Activated T-cell treated with anti-CD3 and anti-CD28 coated beads for 1 hour (primary cell): ENCODE data around the gene LMAN2L.

Experiments
- DNase-seq: peaks from one replicate; pipeline ENCODE4 v3.0.0-alpha.2; 2020; ENCODE audit warnings: low read depth

Gene LMAN2L

DNA sequence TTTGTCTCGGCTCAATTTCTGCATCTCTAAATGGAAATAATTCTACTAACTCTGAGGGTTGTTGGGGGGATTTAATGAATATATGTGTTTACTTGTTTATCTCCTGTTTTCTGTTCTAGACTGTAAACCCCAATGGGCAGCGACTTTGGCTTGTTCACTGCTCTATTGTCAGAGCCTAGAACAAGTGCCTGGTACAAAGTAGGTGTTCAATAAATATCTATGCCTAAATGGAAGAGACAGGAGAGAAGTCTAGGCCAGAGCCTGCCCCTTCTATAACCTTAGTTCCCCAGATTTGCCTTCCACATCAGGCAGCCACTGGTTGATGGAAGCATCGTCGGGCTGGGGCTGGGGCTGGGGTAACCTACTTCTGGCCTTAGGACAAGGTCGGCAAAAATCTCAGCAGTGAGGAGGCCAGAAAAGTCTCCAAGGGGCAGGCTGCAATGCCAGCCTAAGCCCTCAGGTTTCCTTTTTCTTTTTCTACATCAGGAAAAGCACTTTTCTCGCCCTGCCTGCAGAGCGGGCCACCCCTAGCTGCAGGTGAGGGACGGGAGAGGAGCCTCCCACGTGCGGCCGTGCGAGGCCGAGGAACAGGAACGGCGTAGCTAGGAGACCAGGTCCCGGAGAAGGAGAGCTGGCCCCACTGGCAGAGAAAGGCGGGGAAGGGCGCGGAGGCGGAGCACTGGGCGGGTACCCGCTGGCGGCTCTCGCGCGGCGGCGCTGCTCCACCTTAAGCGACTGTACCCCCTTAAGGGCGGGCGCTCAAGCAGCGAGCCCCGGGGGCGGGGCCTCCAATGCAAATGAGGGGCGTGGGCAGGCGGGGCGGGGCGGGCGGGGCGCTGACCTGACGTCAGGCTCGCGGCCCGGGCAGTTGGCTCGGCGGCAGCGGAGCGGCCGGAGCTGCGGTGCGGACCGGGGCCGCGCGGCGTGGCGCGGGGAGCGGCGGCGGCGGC lies 20.4 kb upstream of the LMAN2L start, which contains the start of gene CNNM4:
Gene CNNM4, plus strand, starts transcription at position 867 of the 950 bp plus-strand sequence. CDS start 98 bp downstream, outside the sequence.
- DNase-seq = peak; percentile 86

DNA sequence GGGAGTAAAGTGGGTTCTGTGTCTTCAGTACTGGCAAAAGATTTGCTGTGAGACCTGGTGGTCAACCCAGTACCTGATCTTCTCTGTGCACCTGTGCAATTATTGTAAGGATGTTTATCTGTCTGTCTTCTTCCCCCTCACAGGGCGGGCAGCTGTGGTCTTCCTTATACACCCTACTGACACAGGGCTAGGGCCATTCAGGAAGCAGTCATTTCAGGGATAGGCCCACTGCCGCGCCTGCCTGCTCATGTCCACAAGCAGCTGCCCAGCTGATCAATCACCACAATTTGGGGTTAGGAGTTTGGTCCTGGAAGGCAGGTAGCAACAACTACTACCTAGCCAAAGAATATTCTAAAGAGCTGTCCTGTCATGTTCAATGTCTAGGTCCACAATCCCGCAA lies 19.7 kb upstream of the LMAN2L start:
- DNase-seq = no peak

- DNase-seq = no peak
Measured at GRCh38 chr2:96758987-96759386, 19.1 kb upstream of the LMAN2L start.

DNA sequence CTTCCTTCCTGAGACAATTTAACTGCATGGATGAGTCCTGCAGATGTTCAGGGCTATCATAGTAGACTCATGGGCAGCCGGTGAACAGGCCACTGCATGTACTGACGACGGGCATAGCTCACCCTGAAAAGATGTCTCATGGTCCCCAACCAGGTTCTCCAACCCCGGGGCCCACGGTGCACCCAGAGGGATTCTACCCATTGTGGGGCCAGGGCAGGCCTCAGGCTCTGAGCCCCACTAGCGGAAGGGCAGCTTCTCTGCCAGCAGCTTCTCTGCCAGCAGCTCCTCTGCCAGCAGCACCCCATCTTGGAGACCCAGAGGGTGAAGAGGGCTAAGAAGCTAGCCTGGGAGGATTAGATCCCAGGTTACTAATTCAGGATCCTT lies 17.6 kb upstream of the LMAN2L start:
- DNase-seq = no peak

DNA sequence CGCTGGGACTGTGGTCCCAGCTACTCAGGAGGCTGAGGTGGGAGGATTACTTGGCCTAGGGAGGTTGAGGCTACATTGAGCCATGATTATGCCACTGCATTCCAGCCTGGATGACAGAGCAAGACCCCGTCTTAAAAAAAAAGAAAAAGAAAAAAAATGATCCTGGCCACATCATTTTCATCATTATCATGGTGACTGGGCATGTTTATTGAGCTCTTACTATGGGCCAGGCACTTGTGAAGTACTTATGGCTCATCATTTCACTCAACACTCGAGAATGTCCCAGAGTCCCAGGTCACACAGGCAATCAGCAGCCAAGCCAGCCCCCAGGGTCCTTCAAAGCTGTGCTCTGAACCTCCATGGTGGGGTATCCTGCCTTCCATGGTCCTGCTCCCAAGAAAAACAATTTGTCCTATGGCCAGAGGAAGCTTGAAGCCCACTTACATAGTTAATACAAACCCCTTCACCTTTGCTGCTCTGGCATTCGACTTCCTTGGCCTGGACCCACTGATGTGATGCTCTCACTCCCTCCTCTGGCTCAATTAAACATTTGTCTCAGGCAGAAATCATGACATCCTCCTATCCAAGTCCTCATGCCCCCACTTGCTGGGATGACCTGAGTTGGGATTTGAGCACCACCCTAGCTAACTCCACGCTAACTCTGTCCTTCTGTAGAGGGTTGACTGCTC lies 17.1 kb upstream of the LMAN2L start:
- no peak for DNase-seq

DNA sequence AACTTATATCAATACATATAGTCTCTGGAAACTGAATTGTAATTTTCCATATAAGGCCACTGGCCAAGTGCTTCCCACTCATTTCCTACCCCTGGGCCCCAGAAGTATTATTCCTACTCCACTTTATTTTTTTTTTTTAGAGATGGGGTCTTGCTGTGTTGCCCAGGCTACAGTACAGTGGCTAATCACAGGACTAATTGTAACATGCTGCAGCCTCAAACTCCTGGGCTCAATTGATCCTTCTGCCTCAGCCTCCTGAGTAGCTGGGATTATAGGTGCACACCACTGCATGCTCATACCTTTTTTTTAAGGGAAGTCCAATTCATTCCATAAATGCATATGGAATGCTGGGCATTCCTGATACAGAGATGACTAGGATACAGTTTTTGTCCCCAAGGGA lies 14.5 kb upstream of the LMAN2L start:
- DNase-seq = no peak

GRCh38 chr2:96753661-96754282 lies 13.9 kb upstream of the LMAN2L start:
- DNase-seq = no peak

DNA sequence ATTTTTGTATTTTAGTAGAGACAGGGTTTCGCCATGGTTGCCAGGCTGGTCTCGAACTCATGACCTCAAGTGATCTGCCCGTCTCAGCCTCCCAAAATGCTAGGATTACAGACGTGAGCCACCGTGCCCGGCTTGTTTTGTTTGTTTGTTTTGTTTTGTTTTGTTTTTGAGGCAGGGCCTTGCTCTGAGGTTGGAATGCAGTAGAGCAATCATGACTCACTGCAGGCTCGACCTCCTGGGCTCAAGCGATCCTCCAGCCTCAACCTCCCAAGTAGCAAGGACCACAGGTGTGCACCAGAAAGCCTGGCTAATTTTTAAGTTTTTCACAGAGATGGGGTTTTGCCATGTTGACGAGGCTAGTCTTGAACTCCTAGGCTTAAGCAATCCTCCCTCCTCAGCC lies 11.9 kb upstream of the LMAN2L start:
- no peak for DNase-seq

- no peak for DNase-seq
Measured at GRCh38 chr2:96747061-96747617, 7.3 kb upstream of the LMAN2L start.

DNA sequence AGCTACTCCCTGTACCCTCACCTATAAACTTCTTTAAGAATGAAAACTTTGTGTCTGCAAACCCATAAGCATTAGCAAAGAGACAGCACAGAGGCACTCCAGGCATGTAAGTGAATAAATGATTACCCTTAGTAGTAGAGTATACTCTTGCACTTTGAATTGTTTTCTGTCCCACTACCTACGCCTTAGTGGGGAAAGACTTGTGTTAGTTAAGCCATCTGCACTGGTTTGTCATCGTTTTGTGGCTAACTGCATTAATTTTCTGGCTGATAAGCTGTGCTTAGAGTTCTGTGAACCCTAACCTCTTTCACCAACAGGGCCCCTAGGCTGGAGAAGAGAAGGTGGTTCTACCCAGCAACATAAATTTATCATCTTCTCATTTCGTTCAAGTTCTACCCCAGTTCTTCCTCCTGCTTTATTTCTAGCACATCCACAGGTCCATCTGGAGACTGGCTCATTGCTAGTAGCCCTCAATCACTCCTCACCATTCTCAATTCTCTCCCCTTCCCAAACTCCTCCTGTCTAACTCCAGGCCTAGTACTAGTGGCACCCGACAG lies 710 bp downstream of the LMAN2L start:
- DNase-seq = no peak

GRCh38 chr2:96737831-96738230 lies 2.0 kb downstream of the LMAN2L start:
- no peak for DNase-seq

DNA sequence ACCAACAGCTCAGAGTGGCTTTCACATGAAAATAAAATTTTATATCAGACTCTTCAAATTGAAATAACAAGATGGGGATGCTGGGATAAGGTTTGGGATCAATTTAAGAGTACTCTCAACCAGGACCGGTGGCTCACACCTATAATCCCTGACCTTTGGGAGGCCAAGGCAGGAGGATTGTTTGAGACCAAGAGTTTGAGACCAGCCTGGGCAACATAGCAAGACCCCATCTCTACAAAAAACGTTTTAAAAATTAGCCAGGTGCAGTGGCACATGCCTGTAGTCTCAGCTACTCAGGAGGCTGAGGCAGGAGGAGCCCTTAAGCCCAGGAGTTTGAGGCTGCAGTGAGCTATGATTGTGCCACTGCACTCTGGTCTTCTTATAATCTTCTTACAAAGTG lies 2.6 kb downstream of the LMAN2L start:
- DNase-seq = no peak

DNA sequence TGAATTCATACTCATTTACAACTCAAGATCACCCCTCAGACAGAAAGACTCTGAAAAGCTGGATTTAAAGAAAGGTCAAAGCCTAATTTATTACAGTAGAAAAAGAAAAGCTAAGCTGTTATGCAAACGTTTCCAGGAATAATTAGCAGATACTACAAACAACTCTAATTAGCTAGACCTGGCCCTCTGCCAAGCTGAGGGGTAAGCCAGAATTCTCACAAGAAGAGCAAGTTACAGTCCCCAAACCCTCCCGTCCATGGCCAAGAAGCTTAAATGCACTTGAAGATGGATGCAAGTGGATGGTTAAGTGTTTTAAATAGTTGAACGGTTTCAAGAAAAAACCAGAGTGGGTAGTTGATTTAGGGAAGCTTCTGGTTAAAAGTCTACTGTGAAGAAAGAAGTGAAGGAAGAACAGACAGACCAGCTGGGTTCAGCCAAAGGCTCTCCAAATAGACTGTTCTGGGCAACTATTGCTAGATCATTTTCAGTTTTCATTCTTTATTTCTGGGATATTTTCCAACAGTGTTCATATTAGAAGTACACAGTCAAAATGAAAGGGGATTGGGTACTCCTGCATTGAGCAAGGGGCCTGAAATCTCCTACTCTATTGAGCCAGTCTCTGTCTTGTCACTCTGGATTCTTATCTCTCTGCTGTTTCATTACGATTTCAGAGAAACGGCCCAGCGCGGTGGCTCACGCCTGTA lies 4.8 kb downstream of the LMAN2L start:
- no peak for DNase-seq

GRCh38 chr2:96733931-96734330 lies 5.9 kb downstream of the LMAN2L start:
- DNase-seq = no peak

DNA sequence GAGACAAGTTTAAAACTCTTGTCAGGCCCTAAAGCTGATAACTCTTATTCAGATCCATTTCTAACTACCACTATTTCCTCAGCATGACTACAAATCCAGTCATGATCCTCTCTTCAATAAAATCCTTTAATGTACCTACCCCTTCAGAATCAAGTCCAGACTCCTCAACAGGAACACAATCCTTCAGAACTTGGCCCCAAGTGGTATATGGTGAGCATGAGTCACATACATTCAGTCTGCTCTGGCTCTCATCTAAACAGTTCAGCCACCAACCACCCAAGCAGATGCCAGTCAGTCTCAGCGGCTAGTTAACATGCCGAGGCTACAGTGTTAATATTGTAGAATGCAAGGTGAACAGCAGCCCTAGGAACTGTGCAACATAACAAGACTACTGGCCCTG lies 9.7 kb downstream of the LMAN2L start:
- no peak for DNase-seq

DNA sequence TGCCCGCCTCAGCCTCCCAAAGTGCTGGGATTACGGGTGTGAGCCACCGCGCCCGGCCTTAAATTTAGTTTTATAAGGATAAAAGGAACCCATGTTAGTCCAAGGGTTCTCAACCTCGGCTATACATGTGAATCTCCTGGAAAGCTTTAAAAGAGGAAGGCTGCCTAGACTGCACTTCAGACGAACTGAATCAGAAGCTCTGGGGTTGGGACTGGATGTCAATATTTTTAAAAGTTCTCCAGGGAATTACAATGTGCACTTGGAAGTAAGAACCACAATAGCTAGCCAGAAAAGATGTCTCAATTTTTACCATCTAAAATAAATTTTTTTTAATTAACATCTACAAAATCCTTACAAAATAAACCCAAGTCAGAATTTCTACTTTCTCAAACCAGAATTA lies 10.1 kb downstream of the LMAN2L start:
- DNase-seq = no peak

- no peak for DNase-seq
Measured at GRCh38 chr2:96727431-96727830, 12.4 kb downstream of the LMAN2L start.

DNA sequence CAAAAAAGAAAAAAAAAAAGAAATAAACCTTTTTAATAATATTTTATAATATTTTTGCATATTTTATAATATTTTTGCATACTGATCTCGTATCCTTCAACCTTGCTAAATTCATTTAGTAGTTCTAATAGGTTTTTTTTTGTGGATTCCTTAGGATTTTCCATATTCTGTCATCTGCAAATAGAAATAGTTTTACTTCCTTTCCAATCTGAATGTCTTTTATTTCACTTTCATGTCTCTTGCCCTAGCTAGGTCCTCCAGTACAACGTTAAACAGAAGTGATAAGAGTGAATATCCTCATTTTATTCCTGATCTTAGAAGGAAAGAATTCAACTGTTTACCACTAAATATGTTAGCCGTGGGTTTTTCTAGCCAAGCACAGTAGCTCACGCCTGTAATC lies 13.7 kb downstream of the LMAN2L start:
- DNase-seq = no peak

DNA sequence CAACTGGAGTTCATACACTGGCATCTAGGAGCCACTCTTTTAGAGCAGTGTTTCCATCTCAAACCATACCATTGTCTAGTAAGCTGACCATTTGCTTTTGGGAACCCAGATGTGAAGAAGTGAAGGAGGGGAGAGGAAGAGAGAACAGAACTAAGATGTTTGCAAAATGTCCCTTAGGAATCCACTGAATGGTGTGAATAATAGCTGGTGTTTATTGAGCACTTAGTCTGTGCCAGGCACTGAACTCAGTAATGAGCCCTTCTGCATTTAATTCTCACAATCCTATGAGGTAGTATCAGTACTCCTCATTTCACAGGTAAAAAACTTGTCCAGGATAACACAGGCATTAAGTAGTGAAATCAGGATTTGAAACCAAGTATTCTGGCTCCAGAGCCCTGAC lies 23.5 kb downstream of the LMAN2L start:
- no peak for DNase-seq

DNA sequence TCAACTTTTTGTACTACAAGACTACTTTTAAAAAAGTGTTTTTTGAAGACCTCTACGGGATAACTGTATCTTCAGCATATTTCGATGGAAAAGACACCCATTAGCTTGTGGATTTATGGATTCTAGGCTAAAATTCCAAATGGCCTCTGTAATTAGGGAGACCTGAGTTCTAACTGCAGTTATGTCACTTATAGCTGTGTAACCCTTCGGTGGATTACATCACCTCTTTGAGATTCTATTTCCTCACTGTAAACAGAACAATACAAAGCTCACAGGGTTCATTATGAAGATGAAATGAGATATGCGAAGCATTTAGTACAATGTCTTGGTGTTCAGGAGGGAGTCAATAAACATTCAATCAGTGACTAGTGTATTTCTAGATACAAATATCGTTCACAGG lies 24.2 kb downstream of the LMAN2L start:
- no peak for DNase-seq

DNA sequence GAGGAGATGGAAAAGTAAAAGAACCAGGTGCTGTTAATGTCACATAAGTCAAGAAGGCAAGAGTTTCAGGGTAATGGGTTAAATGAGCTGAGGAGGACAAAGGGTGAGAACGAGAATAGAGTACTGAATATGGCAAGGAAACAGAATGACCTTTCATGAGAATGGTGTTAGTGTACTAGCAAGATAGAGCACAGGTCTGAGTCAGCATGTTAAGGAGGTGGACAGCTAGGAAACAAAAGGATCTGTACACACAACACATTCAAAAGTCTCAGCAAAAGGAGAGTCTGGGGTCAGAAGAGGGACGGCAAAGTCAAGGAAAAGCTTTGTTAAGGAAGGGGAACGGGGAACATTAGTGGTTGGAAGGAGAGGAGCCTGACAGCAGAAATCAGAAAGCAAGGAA lies 28.9 kb downstream of the LMAN2L start:
- no peak for DNase-seq
